Right atrium auricular region (tissue), 2 donors: ENCODE results near the gene PANK4. TPM values are rescaled to one million over a fixed set of nuclear protein-coding genes. Genes with fewer than 3 reads are reported as not detected.

Experiments
- DNase-seq: peaks from one replicate; pipeline ENCODE4 v3.0.0-alpha.2; 2019; ENCODE audit warnings: low spot score
- H3K27ac ChIP-seq, 2 donors: fragments of 200-600 bp; sonication (generic); 1 replicate in 1 of 2; 2 replicates in 1 of 2; pipeline ENCODE4 v1.5.1; 2016 to 2019
- H3K27me3 ChIP-seq, 2 donors: fragments of 200-600 bp; sonication (generic); one replicate each; pipeline versions ENCODE4 v1.5.1 to v1.6.0; 2017 to 2019
- H3K36me3 ChIP-seq: fragments of 200-600 bp; sonication (generic); one replicate; pipeline ENCODE4 v1.5.1; 2016
- H3K4me1 ChIP-seq, 2 donors: fragments of 200-600 bp; sonication (generic); one replicate each; pipeline versions ENCODE4 v1.5.1 to v1.6.0; 2017 to 2019
- H3K4me3 ChIP-seq, 2 donors: fragments of 200-600 bp; sonication (generic); 1 replicate in 1 of 2; 2 replicates in 1 of 2; pipeline ENCODE4 v1.5.1; 2017 to 2019; ENCODE audit warnings: mild to moderate bottlenecking in 1 of 2, moderate library complexity in 1 of 2
- H3K9me3 ChIP-seq, 2 donors: fragments of 200-600 bp; sonication (generic); one replicate each; pipeline ENCODE4 v1.5.1; 2019
- CTCF ChIP-seq, 2 donors: fragments of 200-600 bp; sonication (generic); IDR thresholded peaks; one replicate each; pipeline ENCODE4 v1.5.1; 2019; ENCODE audit warnings: antibody characterized with exemption in 2 of 2
- total RNA-seq, 2 donors: library from RNA; depleted of rRNA; stranded (reverse); fragments of >200 nt; gene quantifications; one replicate each; pipeline ENCODE4 v1.1.0, GENCODE V29; 2016

PANK4 gene
- total RNA-seq, 2 donors from 2014 or later, result 27.0 to 41.5 TPM

- no peak overlapping the region for H3K4me3 ChIP-seq
- no peak overlapping the region for H3K27ac ChIP-seq
- H3K9me3 ChIP-seq, result no peaks in the 10 kb centered on the region
- no peaks in the 10 kb centered on the region for H3K4me1 ChIP-seq
- no peak for TF ChIP-seq CTCF (IDR thresholded peaks at IDR 0.05)
- H3K36me3 ChIP-seq, result no peaks in the 10 kb centered on the region
- DNase-seq, result no peak
- no peaks in the 10 kb centered on the region for H3K27me3 ChIP-seq
These were observed 44.5 kb downstream of the PANK4 start for GRCh38 chr1:2481885-2482284.

- Histone ChIP-seq H3K27ac (no peak overlapping the region), H3K36me3 (no peaks in the 10 kb centered on the region), H3K4me1 (no peaks in the 10 kb centered on the region), H3K4me3 (no peak overlapping the region), H3K9me3 (no peaks in the 10 kb centered on the region), H3K27me3 (no peaks in the 10 kb centered on the region)
- TF ChIP-seq CTCF (IDR thresholded peaks at IDR 0.05), result no peak
- no peak for DNase-seq
These were observed 45.4 kb downstream of the PANK4 start for GRCh38 chr1:2480986-2481364.

- Histone ChIP-seq H3K36me3 (no peaks in the 10 kb centered on the region), H3K27ac (no peak overlapping the region), H3K9me3 (no peaks in the 10 kb centered on the region), H3K27me3 (no peaks in the 10 kb centered on the region), H3K4me1 (no peaks in the 10 kb centered on the region), H3K4me3 (no peak overlapping the region)
- TF ChIP-seq CTCF (IDR thresholded peaks at IDR 0.05), result no peak
- DNase-seq, result no peak
These were observed 46.0 kb downstream of the PANK4 start for GRCh38 chr1:2480236-2480985.

GRCh38 chr1:2479618-2480017 is 46.8 kb downstream of the PANK4 start:
- no peak for TF ChIP-seq CTCF (IDR thresholded peaks at IDR 0.05)
- Histone ChIP-seq H3K27me3 (no peaks in the 10 kb centered on the region), H3K4me1 (peaks cover 0 to 7% of the 10 kb centered on the region in 2 donors), H3K9me3 (no peaks in the 10 kb centered on the region), H3K36me3 (no peaks in the 10 kb centered on the region), H3K4me3 (no peak overlapping the region), H3K27ac (no peak overlapping the region)
- no peak for DNase-seq

- H3K9me3 ChIP-seq, result no peaks in the 10 kb centered on the region
- no peaks in the 10 kb centered on the region for H3K27me3 ChIP-seq
- no peak overlapping the region for H3K27ac ChIP-seq
- no peak for TF ChIP-seq CTCF (IDR thresholded peaks at IDR 0.05)
- peaks cover 0 to 10% of the 10 kb centered on the region in 2 donors for H3K4me1 ChIP-seq
- H3K36me3 ChIP-seq, result no peaks in the 10 kb centered on the region
- H3K4me3 ChIP-seq, result no peak overlapping the region
- DNase-seq, result no peak
These were observed 47.2 kb downstream of the PANK4 start for GRCh38 chr1:2479186-2479585.
